ENCODE data around the gene VAC14. TPM values are rescaled to one million over a fixed set of nuclear protein-coding genes. Genes with fewer than 3 reads are reported as not detected.

Gene VAC14
- total RNA-seq, 1 experiment from 2014 or later = 37.3 TPM

DNA sequence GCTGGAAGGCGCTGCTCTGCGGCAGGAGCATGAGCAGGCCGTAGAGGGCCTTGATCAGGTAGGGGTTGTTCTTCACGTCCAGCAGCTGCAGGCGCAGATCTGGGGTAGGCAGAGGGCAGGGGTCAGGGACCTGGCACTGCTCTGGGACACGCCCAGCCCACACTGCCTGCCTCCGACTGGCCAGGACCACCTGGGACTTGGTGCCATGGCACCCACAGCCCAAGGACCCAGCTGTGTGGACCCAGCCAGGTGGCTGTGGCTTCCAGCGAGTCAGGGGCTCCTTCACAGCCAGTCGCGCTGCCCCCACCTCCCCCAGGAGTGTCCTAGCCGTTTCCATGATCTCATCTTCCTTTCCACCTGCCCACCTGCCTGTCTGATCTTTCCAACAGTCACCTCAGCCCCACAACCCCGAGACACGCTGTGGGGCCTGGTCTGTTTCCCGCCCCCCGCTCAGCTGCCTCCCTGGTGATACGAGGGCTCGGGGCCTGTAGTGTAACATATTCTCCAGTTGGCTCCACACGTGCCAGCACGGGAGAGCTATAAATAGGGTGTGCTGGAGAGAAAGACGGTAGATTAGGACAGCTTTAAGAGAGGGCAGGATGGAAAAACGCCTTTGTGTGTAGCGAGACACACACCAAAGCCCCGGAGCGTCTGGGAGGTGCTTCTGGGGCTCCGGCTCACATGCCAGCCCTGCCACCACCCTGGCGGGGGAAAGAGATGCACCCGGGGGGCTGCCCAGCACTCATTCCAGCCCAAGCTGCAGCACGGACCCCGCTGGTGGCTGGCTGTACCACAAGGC lies 107.9 kb downstream of the VAC14 start:
- no peak for DNase-seq (ENCODE audit: low read depth)

GRCh38 chr16:70692130-70692872 lies 108.7 kb downstream of the VAC14 start:
- DNase-seq (ENCODE audit: low read depth) = no peak

DNA sequence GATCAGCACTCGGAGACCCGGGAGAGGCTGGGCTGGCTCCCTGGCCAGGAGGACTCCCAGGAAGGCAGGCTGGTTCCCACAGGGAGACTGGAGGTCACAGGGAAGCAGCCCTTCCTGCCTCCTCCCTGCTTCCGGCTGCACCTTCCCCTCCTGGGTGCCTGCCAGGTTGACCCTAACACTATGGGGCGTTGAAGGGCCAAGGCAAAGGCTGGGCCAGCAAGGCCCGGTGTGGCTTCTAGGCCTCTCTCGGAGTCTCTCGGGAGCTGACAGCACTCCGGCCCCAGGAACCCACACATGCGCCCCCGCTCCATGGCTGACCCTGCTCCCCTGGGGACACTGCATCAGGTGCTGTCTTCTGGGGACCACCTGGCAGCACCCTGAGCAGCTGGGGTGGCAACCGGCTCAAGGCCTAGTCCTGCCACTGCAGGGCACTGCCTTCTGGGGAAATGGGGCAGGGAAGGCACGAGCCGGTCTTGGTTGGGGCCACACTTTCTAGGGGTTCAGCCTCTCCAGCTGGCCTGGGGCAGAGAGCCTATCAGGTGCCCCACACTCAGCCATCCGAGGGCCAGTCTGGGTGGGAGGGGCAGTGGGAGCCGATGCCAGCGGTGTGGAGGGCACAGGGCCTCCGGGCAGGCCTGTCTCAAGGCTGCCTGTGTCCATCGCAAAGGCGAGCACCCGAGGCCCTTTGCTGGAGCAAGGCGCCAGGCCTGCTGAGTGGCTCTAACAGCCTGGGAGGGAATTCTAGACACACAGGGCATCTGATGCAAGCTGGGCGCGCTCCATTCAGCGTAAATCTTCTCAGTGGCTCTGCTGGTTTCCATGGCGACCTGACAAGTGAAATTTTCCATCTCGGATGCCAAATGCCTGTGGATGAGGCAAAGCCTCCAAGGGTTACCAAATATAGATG lies 109.5 kb downstream of the VAC14 start:
- DNase-seq (ENCODE audit: low read depth) = no peak

- no peak for DNase-seq (ENCODE audit: low read depth)
These were observed 110.7 kb downstream of the VAC14 start for GRCh38 chr16:70689970-70690891.

DNA sequence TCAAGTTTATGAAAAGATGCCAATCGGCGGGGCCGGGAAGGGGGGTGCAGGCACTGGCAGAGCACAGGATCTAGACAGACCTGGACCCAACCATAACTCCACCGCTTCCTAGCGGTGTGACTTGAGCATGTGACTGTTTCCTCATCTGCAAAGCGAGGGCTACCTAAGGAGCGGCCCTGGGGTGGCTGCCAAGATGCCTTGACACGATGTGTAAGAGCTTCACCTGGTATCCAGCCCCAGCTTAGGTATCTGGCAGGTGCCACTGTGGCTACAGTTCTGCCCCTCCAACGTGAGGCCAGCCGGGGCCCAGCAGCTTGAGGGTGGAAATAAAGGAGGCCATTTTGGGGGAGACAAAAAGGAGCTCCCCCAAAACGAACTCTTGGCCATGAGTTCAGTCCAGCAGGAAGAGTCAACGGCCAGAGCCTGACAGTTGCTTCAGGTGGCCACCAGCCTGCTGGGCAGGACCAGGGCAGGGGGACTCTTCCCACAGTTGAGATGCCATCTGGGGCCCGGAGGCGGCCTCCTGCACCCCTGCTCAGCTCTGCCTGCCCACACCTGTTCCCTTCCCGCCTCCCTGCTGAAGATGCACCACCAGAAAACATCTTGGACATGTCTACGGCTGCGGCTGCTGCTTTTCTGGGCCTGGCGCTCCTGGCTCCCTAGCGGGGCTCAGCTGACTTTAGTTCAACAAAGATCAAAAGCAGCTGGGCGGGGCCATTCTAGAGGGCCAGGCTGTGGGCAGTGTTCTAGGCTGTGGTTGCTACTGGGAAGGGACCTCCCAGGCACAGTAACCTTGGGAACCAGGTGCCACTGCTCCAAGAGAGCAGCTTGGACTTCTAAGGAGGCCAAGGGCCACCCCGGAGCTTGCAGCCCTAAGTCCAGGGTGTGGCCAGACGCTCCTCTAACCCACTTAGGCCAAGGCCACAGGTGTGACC lies 111.7 kb downstream of the VAC14 start:
- no peak for DNase-seq (ENCODE audit: low read depth)

DNA sequence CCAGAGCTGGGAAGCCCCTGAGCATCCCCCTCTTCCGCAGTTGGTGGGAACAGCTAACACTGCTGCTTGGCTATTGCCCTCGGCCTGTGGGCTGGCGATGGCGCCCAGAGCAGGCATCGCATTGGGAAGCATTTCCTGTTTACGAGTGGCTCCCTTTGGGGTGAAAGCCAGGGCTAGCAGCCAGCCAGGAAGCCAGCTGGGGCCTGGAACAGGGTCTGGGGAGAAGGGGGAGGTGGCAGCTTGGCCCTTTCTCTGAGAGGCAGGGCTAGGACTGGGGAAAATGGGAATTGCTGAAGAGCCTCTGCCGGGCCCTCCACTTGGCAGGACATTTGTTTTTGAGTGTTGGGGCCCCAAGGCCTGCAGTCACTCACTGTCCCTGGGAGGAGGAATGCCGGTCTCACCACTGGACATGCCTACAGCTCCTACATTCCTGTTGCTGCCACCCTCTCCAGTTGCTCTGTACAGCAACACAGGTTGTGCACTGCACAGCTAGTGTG lies 112.7 kb downstream of the VAC14 start:
- DNase-seq (ENCODE audit: low read depth) = no peak

DNA sequence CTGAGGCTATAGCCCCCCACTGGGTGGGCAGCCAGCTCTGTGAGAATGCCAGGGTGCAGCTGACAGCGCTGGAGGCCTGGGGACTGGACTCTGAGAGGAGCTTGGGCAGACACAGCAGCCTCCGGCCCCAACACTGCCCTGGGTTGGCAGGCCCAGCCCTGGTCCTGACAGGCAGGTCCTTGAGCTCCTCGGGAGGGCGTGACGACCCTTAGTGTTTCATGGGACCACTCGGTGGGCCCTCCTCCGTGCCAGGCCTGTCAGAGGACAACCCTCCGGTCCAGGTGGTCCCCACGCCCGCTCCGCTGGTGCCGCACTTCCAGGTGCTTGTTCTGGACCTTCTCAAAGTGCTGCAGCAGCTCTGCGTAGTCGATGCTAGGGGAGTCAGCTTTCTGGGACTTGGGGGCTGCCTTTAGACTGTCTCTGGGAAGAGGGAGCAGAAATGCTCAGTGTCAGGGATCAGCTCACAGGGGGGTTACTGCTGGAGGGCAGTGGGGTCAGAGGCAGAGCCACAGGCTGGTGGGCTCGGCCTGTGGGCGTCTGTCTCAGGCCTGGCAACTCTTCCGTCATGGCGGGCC lies 113.2 kb downstream of the VAC14 start:
- DNase-seq (ENCODE audit: low read depth) = no peak

DNA sequence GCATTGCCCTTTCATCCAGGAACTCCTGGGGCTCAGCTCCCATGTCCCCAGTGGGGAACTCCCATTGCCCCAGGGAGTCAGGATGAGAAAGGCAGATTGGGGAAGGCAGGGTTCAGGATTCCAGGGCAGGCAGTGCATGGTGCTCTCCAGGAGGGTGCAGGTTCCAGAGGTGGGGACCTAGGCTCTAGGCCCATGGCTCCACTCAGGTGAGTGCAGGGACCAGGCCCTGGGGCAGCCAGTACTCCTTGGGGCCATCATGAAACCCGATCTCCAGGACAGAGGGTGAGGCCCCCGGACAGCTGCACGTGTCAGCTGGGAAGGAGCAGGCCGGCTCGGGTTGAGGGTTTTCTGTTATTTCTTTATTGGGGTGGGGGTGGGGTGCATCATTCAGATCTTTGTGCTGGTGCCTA lies 113.9 kb downstream of the VAC14 start:
- DNase-seq (ENCODE audit: low read depth) = no peak

- no peak for DNase-seq (ENCODE audit: low read depth)
These were observed 114.4 kb downstream of the VAC14 start for GRCh38 chr16:70686376-70687101.

DNA sequence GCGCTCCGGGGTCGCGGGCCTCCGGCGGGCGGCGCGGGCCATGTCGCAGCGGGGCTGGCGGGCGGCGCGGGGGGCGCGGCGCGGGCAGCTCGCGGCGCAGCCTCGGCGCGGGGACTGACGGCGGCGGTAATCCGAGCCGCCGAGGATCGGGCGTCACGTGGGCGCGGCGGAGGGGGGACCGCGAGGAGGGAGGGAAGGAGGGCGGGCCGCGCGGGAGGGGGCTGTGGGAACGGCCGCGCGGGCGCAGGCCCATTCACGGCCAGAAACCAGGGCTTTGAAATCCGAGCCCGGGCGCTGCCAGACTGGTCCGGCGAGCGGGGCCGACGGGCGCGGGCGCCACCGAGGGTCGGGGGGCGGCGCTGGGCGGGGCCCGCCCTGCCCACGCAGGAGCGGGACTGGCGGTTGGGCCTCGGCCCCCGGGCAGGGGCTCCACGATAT lies 115.0 kb downstream of the VAC14 start, which contains the start of gene MTSS2:
MTSS2 (minus strand) TSS at position 116 of the 438 bp plus-strand sequence. CDS start 262 bp downstream, outside the sequence.
- DNase-seq (ENCODE audit: low read depth) = peak; percentile 85

DNA sequence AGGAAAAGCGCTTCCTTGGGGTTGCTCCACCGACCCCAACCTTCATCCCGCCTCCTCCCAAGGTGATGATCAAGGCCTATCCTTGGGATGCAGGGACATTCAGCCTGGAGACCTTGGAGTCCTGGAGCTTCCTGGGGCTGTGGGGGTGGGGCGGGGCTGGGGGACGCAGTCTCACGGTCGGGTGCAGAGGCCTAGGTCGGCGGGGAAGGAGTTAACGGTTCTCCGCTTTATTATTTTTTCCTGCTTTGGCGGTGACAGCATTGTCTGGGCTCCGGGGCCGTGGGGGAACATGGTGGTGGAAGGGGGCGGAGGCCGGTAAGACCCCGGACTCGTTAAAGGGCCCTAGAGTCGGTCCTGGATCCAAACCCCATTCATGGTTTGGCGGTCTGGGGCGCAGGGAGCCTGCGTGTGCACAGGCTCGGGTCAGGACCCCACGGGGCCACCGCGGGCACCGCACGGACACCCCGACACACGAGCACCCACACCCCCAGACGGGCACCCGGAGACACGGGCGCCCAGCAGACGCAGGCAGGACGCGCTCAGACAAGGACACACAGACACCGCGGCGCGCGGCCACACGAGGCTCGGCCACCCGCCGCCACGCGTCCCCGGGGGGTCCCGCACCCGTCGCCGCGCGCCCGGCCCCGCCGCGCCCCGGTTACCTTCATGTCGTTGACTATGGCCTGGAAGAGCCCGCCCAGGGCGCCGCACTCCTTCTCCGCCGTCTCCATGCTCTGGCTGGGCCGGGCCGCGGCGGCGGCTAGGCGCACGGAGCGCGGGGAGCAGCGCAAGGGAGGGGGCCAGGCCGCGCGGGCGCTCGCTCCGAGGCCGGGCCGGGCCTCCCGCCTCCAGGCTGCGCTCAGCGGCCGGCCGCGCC lies 115.7 kb downstream of the VAC14 start:
- DNase-seq (ENCODE audit: low read depth) = no peak

GRCh38 chr16:70684146-70685060 lies 116.6 kb downstream of the VAC14 start:
- no peak for DNase-seq (ENCODE audit: low read depth)

DNA sequence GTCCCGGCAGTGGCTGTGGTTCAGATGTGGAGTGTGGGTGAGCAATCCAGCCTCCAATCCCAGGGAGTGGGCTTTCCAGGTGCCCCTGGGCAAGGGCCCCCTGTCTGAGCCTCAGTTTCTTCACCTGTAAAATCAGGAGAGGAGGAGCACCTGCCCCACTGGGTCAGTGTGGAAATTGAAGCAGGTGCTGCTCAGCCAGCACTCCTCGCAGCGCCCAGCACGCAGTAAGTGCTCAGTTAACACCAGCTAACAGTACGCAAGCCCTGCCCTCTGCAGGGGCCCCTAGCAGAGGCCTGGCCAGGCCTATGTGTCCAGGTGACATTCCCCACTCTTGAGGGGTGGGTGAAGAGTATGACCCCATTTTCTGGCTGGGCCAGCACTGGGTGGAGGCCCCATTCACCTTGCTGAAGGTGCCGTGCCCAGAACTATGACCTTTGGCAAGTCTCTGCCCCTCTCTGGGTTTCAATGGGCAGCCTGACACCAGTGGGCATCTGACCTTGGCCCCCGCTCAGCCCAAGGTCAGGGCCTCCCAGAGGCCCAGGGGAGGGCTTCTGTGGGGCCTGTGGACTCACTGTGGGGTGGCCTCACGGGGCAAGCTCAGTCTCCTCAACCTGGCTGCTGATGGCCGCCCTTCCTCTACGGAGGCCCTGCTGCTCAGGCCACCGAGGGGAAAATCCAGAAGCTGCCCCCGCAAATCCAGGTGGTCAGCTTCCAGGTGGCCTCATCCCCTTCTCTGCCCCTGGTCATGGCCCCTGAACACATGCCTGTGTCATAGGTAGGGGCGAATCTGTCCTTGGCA lies 117.6 kb downstream of the VAC14 start:
- no peak for DNase-seq (ENCODE audit: low read depth)

DNA sequence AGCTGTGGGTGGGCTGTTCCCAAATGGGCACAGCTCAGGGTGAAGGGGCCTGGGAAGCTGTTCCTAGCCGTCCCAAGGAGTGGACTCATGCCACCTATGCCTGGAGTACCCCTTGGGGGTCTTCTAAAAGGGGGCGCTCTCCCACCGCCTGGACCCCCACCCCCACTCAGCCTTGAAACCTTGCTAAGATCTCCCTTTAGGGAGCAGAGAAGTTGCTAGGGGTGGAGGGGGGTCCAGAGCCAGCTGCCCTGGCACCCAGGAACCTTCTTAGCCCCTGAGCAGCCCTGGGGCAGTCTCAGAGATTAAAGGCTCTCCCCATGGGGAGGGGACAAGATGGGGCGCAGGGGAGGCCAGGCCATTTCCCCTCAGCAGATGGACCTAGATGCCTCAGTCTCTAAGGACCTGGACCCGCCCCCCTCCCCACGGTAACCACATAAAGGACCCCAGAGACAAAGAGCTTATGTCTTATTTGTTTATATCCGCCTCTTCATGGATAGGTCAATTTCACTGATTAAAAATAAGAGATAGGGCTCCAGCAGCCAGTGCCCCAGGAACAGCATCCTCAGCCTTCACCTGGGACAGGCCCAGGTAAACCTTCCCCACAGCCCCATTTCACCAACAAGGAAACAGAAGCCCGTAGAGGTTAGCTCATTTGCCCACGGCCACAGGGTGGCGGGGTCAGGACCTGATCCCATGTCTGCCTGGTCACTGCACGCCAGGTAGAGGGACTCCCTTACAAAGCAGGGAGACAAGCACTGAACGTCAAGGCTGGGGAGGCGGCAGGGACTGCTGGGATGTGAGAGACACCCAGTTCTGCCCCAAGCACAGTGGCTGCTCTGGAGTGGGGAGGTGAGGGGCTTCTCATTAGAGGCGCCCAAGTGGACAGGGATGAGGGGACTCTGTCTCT lies 118.5 kb downstream of the VAC14 start:
- no peak for DNase-seq (ENCODE audit: low read depth)

All from Daoy (cell line).